Prostate gland (tissue), 2 donors: ENCODE results near the gene CTCF.

Source experiments
- CTCF ChIP-seq, 4 experiments: fragments of 200-600 bp in 2 of 4; fragments of 450-650 bp in 2 of 4; sonication (generic) in 2 of 4; IDR thresholded peaks; 1 replicate in 3 of 4; 2 replicates in 1 of 4; pipeline ENCODE4 v1.5.1; 2016 to 2019; ENCODE audit warnings: antibody characterized with exemption in 4 of 4, mild to moderate bottlenecking in 2 of 4, moderate library complexity in 2 of 4
- POLR2A ChIP-seq: fragments of 450-650 bp; IDR thresholded peaks from one replicate; pipeline ENCODE4 v1.6.1; 2016; ENCODE audit warnings: antibody characterized with exemption, mild to moderate bottlenecking
- POLR2AphosphoS5 ChIP-seq: sonication (generic); formaldehyde crosslinking; IDR thresholded peaks from one replicate; pipeline ENCODE4 v1.6.1; 2017; ENCODE audit warnings: antibody characterized with exemption

- TF ChIP-seq POLR2A (no peak), POLR2AphosphoS5 (no peak), CTCF (IDR thresholded peaks at IDR 0.05) (no peak)
Measured at GRCh38 chr16:67676939-67677338, 114.6 kb downstream of the CTCF start.
